Measurements from ENCODE around the gene LGSN.

The LGSN gene

GRCh38 chr6:63303476-63303875 lies 16.3 kb downstream of the LGSN start:
- intact Hi-C loops (cut with DNase I; ENCODE audit: low total_unique reads), result no loop called here
- no peaks in the 10 kb centered on the region for H3K36me3 ChIP-seq

GRCh38 chr6:63299667-63300066 lies 20.1 kb downstream of the LGSN start:
- Histone ChIP-seq H3K4me3 (no peak overlapping the region), H3K36me3 (no peaks in the 10 kb centered on the region), H3K4me1 (no peaks in the 10 kb centered on the region), H3K27me3 (no peaks in the 10 kb centered on the region), H3K27ac (no peak overlapping the region), H3K9me3 (no peaks in the 10 kb centered on the region)
- no peak for TF ChIP-seq CTCF (IDR thresholded peaks at IDR 0.05)
- intact Hi-C loops (cut with DNase I; ENCODE audit: low total_unique reads), result no loop called here
- no peak for DNase-seq

More at GRCh38 chr6:63303476-63303875, 16.3 kb downstream of the LGSN start:
- H3K4me1 ChIP-seq, result no peaks in the 10 kb centered on the region
- TF ChIP-seq CTCF (IDR thresholded peaks at IDR 0.05), result no peak
- H3K4me3 ChIP-seq, result no peak overlapping the region
- H3K27ac ChIP-seq, result no peak overlapping the region
- H3K9me3 ChIP-seq, result no peaks in the 10 kb centered on the region
- no peaks in the 10 kb centered on the region for H3K27me3 ChIP-seq
- DNase-seq, result no peak

- Histone ChIP-seq H3K27ac (no peak overlapping the region), H3K27me3 (no peaks in the 10 kb centered on the region), H3K9me3 (no peaks in the 10 kb centered on the region), H3K4me3 (no peak overlapping the region), H3K36me3 (no peaks in the 10 kb centered on the region), H3K4me1 (no peaks in the 10 kb centered on the region)
- DNase-seq, result no peak
- intact Hi-C loops (cut with DNase I; ENCODE audit: low total_unique reads), result no loop called here
- no peak for TF ChIP-seq CTCF (IDR thresholded peaks at IDR 0.05)
Measured at GRCh38 chr6:63295553-63296194, 24.1 kb downstream of the LGSN start.

GRCh38 chr6:63290492-63291058 lies 29.2 kb downstream of the LGSN start:
- Histone ChIP-seq H3K36me3 (no peaks in the 10 kb centered on the region), H3K4me1 (no peaks in the 10 kb centered on the region), H3K27ac (no peak overlapping the region), H3K27me3 (no peaks in the 10 kb centered on the region), H3K9me3 (no peaks in the 10 kb centered on the region), H3K4me3 (no peak overlapping the region)
- no peak for DNase-seq
- intact Hi-C loops (cut with DNase I; ENCODE audit: low total_unique reads), result no loop called here
- TF ChIP-seq CTCF (IDR thresholded peaks at IDR 0.05), result no peak

- intact Hi-C loops (cut with DNase I; ENCODE audit: low total_unique reads), result no loop called here
- DNase-seq, result no peak
- Histone ChIP-seq H3K27ac (no peak overlapping the region), H3K36me3 (no peaks in the 10 kb centered on the region), H3K4me3 (no peak overlapping the region), H3K27me3 (no peaks in the 10 kb centered on the region), H3K9me3 (no peaks in the 10 kb centered on the region), H3K4me1 (no peaks in the 10 kb centered on the region)
- TF ChIP-seq CTCF (IDR thresholded peaks at IDR 0.05), result no peak
Measured at GRCh38 chr6:63289269-63289872, 30.4 kb downstream of the LGSN start.

Measured in tibial artery (tissue), 4 donors.